HUES64 (cell line): ENCODE results near the gene CD58. TPM values are rescaled to one million over a fixed set of nuclear protein-coding genes. Genes with fewer than 3 reads are reported as not detected.
"Not testable (repeated sequence)": the region's sequence is repeated elsewhere in the genome, so short reads cannot be mapped to it uniquely, and the experiment has no call there.

ENCODE experiments used
- H3K27ac ChIP-seq: 2 replicates; pipeline ENCODE4 v1.7.0; 2013; ENCODE audit warnings: low read depth, low read length, inconsistent platforms
- H3K27me3 ChIP-seq: 2 replicates; pipeline ENCODE4 v1.6.1; 2013; ENCODE audit warnings: mild to moderate bottlenecking, low read length; ENCODE audit not compliant: insufficient read depth
- H3K36me3 ChIP-seq: 2 replicates; pipeline ENCODE4 v1.6.1; 2013; ENCODE audit warnings: mild to moderate bottlenecking, low read length; ENCODE audit not compliant: insufficient read depth
- H3K4me1 ChIP-seq: 2 replicates; pipeline ENCODE4 v1.6.1; 2013; ENCODE audit warnings: mild to moderate bottlenecking, low read length, moderate library complexity; ENCODE audit not compliant: insufficient read depth
- H3K4me3 ChIP-seq: 2 replicates; pipeline ENCODE4 v1.5.1; 2013; ENCODE audit warnings: mild to moderate bottlenecking, low read length, moderate library complexity
- H3K9ac ChIP-seq: 2 replicates; pipeline ENCODE4 v1.6.1; 2013; ENCODE audit warnings: mild to moderate bottlenecking, low read depth, low read length
- H3K9me3 ChIP-seq: 2 replicates; pipeline ENCODE4 v1.6.1; 2013; ENCODE audit warnings: low read depth, low read length; ENCODE audit not compliant: insufficient read depth
- WGBS: fragments of 150-250, 120-280 bp; methylation state at CpG from one replicate; pipeline ENCODE4 v1.1.7; 2013; ENCODE audit warnings: missing lambda C conversion rate; 5-methylcytosine and 5-hydroxymethylcytosine counted together
- polyA plus RNA-seq, 2 experiments: library from polyadenylated mRNA; stranded (reverse); fragments of 50-300 nt; gene quantifications; one replicate each; pipeline ENCODE4 v1.2.3, GENCODE V29; 2013

The CD58 gene
- polyA plus RNA-seq (2013, experiment 1 of 2): 8.0 TPM
- 7.7 TPM for polyA plus RNA-seq (2013, experiment 2 of 2)

DNA sequence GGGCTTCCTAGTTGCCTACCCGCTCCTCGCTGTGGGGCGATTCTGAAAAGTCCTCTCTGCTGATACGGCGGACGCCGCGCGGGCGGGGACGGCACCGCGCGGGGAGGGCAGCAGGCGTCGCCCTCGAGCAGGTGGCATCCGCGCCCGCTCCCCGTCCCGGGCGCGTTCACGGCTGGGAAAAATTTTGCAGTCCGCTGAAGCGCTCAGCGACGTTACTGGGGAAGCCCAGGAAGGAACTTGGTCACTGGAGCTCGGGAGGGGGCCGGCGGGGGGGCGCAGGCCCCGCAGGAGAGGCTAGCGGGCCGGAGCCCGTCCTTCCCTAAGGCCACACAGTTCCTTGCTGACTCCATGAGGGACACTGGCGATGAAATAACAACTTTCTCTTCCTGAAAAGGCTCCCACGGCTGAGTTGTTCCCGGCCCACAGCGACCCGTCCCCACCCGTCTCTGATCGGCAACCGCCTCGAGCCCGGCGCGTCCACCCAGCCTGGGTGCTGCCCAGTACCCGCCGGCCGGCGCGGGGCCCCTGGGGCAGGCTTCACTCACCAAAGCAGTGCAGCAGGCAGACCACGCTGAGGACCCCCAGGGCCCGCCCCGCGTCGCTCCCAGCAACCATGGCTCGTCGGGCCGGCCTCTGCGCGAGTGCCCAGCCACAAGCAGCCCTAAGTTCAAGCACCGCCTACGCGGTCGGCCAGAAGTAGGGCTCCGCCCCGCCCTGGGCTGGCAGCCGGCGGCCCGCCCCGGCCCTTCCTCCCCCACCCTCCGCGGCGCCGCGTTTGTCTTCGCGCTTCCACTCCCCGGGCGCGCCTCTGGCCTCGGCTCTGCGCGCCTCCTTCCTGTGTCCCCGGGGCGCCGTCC lies at the start of gene CD58:
Gene CD58, minus strand, starts transcription at position 669 of the 857 bp plus-strand sequence. Its CDS starts 54 bp downstream, at position 615.
- Histone ChIP-seq H3K27me3 (peaks cover 12% of the 10 kb centered on the region), H3K9me3 (no peaks in the 10 kb centered on the region), H3K9ac (peak within 1 kb of the TSS; percentile 81), H3K4me3 (peak within 1 kb of the TSS; percentile 91), H3K4me1 (peaks cover 6% of the 10 kb centered on the region; the same call in 1 of the 2 replicates), H3K27ac (peak within 1 kb of the TSS; percentile 39), H3K36me3 (no peaks in the 10 kb centered on the region)
- WGBS: under 1% methylated on average over 88 of the region's 90 CpGs

GRCh38 chr1:116620392-116620791 lies 49.6 kb upstream of the CD58 start:
- 100% methylated on average over 2 of the region's 3 CpGs for WGBS
- H3K27me3 ChIP-seq, H3K4me3 ChIP-seq, H3K36me3 ChIP-seq, H3K9me3 ChIP-seq, H3K27ac ChIP-seq, H3K9ac ChIP-seq: not testable (repeated sequence)
- H3K4me1 ChIP-seq: peaks cover 12% of the 10 kb centered on the region; the same call in 1 of the 2 replicates

DNA sequence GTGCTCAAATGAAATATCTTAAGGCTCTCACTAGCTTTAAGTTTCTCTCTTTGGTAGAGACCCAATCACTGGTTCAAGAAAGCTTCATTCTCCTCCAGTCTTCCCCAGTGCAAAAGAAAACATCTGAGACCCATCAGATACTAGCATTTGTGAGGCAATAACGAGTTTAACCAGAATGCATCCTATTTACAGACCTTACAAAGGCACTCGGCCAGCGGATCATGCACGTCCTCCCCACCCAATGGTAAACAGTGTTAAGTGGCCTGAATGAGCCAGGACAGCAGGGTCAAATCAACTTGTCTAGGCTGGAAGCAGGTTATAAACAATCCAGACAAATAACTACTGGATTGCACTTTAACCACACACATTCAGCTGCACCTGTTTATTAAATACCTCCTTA lies 48.3 kb upstream of the CD58 start:
- not testable (repeated sequence) for H3K27ac ChIP-seq, H3K9me3 ChIP-seq, H3K27me3 ChIP-seq, H3K36me3 ChIP-seq, H3K4me3 ChIP-seq, H3K9ac ChIP-seq
- H3K4me1 ChIP-seq: peaks cover 15% of the 10 kb centered on the region; the same call in 1 of the 2 replicates
- WGBS: 46% methylated on average over 4 of the region's 4 CpGs

GRCh38 chr1:116617808-116618207 lies 47.0 kb upstream of the CD58 start:
- H3K4me3 ChIP-seq, H3K27ac ChIP-seq, H3K9me3 ChIP-seq, H3K36me3 ChIP-seq, H3K9ac ChIP-seq, H3K27me3 ChIP-seq: not testable (repeated sequence)
- 93% methylated on average over 5 of the region's 5 CpGs for WGBS
- H3K4me1 ChIP-seq: peaks cover 16% of the 10 kb centered on the region; the same call in 1 of the 2 replicates

DNA sequence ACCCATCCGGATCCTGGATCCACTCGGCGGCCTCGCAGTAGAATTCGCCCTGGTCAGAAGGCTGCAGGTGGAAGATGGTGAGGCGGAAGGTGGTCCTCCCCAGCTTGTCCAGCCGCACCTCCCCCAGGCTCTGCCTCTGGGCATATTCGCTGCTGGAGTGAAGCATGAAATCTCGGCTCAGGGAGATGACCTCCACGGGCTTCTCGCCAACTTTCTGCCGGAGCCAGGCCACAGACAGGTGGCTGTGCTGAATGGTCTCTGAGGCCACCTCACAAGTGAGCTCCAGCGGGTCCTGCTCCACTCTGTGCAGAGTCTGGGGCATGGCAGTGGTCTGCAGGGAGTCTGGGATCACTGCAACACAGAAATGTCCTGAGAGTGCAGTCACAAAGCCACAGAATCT lies 43.0 kb upstream of the CD58 start:
- H3K9ac ChIP-seq, H3K27ac ChIP-seq, H3K36me3 ChIP-seq, H3K27me3 ChIP-seq, H3K9me3 ChIP-seq, H3K4me3 ChIP-seq, H3K4me1 ChIP-seq: not testable (repeated sequence)
- WGBS: 94% methylated on average over 13 of the region's 13 CpGs

- H3K36me3 ChIP-seq, H3K9ac ChIP-seq, H3K27ac ChIP-seq, H3K4me3 ChIP-seq, H3K9me3 ChIP-seq, H3K27me3 ChIP-seq: not testable (repeated sequence)
- 87% methylated on average over 6 of the region's 6 CpGs for WGBS
- peaks cover 10% of the 10 kb centered on the region; the same call in 1 of the 2 replicates for H3K4me1 ChIP-seq
Observed at GRCh38 chr1:116609801-116610371, 39.1 kb upstream of the CD58 start.

- H3K27ac ChIP-seq, H3K27me3 ChIP-seq, H3K4me3 ChIP-seq, H3K4me1 ChIP-seq, H3K9ac ChIP-seq, H3K9me3 ChIP-seq, H3K36me3 ChIP-seq: not testable (repeated sequence)
- WGBS: 100% methylated on average over 2 of the region's 2 CpGs
Observed at GRCh38 chr1:116608841-116609240, 38.0 kb upstream of the CD58 start.

DNA sequence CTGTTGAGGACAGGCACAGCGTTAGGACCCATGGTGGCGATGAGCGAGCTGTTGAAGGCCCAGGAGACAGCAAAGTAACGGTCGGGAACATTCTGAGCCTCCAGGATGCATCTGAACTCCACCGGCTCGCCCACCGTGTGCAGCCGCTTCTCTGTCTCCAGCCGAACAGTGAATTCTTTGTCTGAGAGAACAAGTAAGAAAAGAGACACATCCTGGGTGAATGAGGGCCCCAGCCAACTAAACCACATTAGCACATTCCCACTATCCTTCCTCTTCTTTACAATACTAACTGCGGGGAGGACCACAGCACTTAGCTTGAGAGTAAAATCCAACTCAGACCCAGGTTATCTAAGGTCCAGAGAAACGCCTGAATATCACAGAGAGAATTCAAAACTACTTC lies 37.3 kb upstream of the CD58 start:
- WGBS: 89% methylated on average over 11 of the region's 12 CpGs
- H3K9ac ChIP-seq: not testable (repeated sequence)

DNA sequence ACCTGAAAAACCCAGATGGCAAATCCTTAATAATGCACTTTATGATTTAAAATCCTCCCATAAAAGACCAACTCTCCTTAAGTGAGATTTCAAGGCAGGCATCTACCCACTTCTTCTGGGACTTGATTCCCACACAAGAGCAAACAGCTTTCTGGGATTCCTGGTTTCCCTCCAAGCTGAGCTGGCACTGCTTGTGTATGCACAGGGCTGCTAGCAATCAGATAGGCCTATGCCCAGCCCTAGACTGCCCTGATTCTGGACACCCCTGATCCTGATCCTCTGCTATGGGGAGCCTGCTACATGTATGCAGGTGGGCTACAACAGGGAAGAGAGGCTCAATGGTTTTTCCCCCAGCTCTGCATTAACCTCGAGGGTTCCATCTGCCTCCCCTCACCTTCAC lies 36.6 kb upstream of the CD58 start:
- H3K27me3 ChIP-seq, H3K36me3 ChIP-seq, H3K4me1 ChIP-seq, H3K27ac ChIP-seq, H3K9ac ChIP-seq, H3K4me3 ChIP-seq, H3K9me3 ChIP-seq: not testable (repeated sequence)
- WGBS: 75% methylated on average over 1 of the region's 1 CpG

More for the DNA sequence above, 37.3 kb upstream of the CD58 start:
- not testable (repeated sequence) for H3K27ac ChIP-seq, H3K36me3 ChIP-seq, H3K4me3 ChIP-seq, H3K9me3 ChIP-seq, H3K27me3 ChIP-seq, H3K4me1 ChIP-seq

DNA sequence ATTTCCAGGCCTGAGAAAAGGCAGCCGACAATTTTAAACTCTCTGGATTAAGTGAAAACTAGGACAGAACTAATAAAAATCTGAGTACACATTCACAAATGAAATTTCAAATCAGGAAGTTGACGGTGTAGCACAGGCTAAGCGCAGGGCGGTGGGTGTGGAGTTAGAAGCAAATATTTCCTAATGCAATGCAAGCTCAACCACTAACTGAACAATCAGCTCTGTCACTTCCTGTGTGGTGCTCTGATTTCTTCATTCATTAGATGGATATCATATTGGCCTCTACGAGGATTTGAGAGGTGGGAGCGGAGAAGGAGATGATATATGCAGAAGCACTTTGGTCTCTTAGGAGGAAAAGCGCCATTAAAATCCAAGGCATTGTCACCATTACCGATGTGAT lies 35.2 kb upstream of the CD58 start:
- not testable (repeated sequence) for H3K4me3 ChIP-seq, H3K36me3 ChIP-seq, H3K4me1 ChIP-seq, H3K9me3 ChIP-seq, H3K9ac ChIP-seq, H3K27ac ChIP-seq, H3K27me3 ChIP-seq
- 96% methylated on average over 3 of the region's 8 CpGs for WGBS

DNA sequence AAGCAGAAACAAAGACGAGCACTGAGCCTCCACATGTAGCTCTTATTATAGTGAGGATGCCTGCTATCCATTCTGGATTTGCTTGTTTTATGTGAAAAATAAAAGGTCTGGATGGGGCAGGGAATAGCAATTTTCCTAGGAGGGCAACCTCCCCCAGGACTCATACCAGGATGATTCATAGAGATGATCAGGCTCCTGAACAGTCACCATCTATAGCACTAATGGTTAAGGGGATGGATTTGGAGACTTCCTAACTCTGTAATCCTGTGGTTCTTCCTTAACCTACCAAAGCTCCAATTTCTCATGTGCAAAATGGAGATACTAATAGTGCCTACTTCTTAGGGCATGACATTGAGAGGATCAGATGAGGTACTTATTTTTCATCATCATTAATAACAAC lies 34.5 kb upstream of the CD58 start:
- Histone ChIP-seq H3K4me1 (peaks cover 9% of the 10 kb centered on the region; the same call in 1 of the 2 replicates), H3K36me3 (no peaks in the 10 kb centered on the region), H3K9ac (no peak overlapping the region), H3K27me3 (no peaks in the 10 kb centered on the region), H3K27ac (no peak overlapping the region), H3K4me3 (no peak overlapping the region), H3K9me3 (no peaks in the 10 kb centered on the region)
- WGBS: 83% methylated on average over 1 of the region's 1 CpG
